LoVo (cell line): ENCODE results near the gene IFNA13.
"Not testable (repeated sequence)": the region's sequence is repeated elsewhere in the genome, so short reads cannot be mapped to it uniquely, and the experiment has no call there.

Experiments
- DNase-seq: peaks from one replicate; pipeline ENCODE4 v3.0.0-alpha.2; 2016; ENCODE audit warnings: low spot score

The IFNA13 gene

GRCh38 chr9:21367957-21368356 lies at the start of gene IFNA13:
Gene IFNA13, minus strand, starts transcription at chr9:21368057. Its CDS starts 47 bp downstream, at chr9:21368010.
- DNase-seq, result no peak

GRCh38 chr9:21415493-21416267 lies 47.8 kb upstream of the IFNA13 start:
- peak; percentile 47 for DNase-seq

GRCh38 chr9:21414220-21414940 lies 46.5 kb upstream of the IFNA13 start:
- peak; percentile 15 for DNase-seq

- no peak for DNase-seq
These were observed 45.8 kb upstream of the IFNA13 start for GRCh38 chr9:21413624-21414023.

- no peak for DNase-seq
These were observed 45.3 kb upstream of the IFNA13 start for GRCh38 chr9:21413151-21413550.

GRCh38 chr9:21412107-21412506 lies 44.2 kb upstream of the IFNA13 start:
- no peak for DNase-seq

GRCh38 chr9:21408817-21409216 lies 41.0 kb upstream of the IFNA13 start, which contains the start of gene IFNA8:
Gene IFNA8, plus strand, starts transcription at chr9:21409117. Its CDS starts 60 bp downstream, at chr9:21409177.
- DNase-seq, result no peak

- no peak for DNase-seq
These were observed 36.3 kb upstream of the IFNA13 start for GRCh38 chr9:21404146-21404545.

GRCh38 chr9:21402386-21403251 lies 34.8 kb upstream of the IFNA13 start:
- no peak for DNase-seq

- DNase-seq, result no peak
These were observed 32.1 kb upstream of the IFNA13 start for GRCh38 chr9:21399956-21400355.

- no peak for DNase-seq
These were observed 31.2 kb upstream of the IFNA13 start for GRCh38 chr9:21398955-21399489.

- DNase-seq, result no peak
These were observed 28.2 kb upstream of the IFNA13 start for GRCh38 chr9:21395778-21396717.

GRCh38 chr9:21392270-21392669 lies 24.4 kb upstream of the IFNA13 start:
- DNase-seq, result peak; percentile 14

GRCh38 chr9:21385131-21385670 lies 17.3 kb upstream of the IFNA13 start, which contains the start of gene IFNA2:
Gene IFNA2, minus strand, starts transcription at chr9:21385398. Its CDS starts 69 bp downstream, at chr9:21385329.
- no peak for DNase-seq

GRCh38 chr9:21383627-21384026 lies 15.8 kb upstream of the IFNA13 start:
- no peak for DNase-seq

- DNase-seq, result peak; percentile 41
These were observed 13.8 kb upstream of the IFNA13 start for GRCh38 chr9:21381448-21382339.

- not testable (repeated sequence) for DNase-seq
These were observed 3.6 kb upstream of the IFNA13 start for GRCh38 chr9:21371467-21371866.

GRCh38 chr9:21367169-21367568 lies 688 bp downstream of the IFNA13 start:
- DNase-seq, result not testable (repeated sequence)

- no peak for DNase-seq
These were observed 5.6 kb downstream of the IFNA13 start for GRCh38 chr9:21362287-21362686.
